Upper lobe of left lung (tissue), 4 donors: Measurements from ENCODE around the gene MGME1.

ENCODE experiments used
- CTCF ChIP-seq, 6 experiments: fragments of 450-650 bp in 4 of 6; fragments of 200-600 bp in 2 of 6; sonication (generic) in 2 of 6; IDR thresholded peaks; one replicate each; pipeline ENCODE4 v1.5.1; 2016 to 2019; ENCODE audit warnings: antibody characterized with exemption in 6 of 6
- POLR2A ChIP-seq, 4 donors: fragments of 450-650 bp; IDR thresholded peaks; one replicate each; pipeline ENCODE4 v1.5.1; 2016 to 2017; ENCODE audit warnings: antibody characterized with exemption in 4 of 4, mild to moderate bottlenecking in 2 of 4
- POLR2AphosphoS5 ChIP-seq, 2 donors: sonication (generic); formaldehyde crosslinking; IDR thresholded peaks; one replicate each; pipeline ENCODE4 v1.5.1; 2017; ENCODE audit warnings: antibody characterized with exemption in 2 of 2

- TF ChIP-seq CTCF (IDR thresholded peaks at IDR 0.05), result no peak
- peak in 1 of 2 donors; percentile 40 for TF ChIP-seq POLR2AphosphoS5 (IDR thresholded peaks at IDR 0.05)
- TF ChIP-seq POLR2A (IDR thresholded peaks at IDR 0.05), result no peak
Observed at GRCh38 chr20:18005990-18006364, 37.2 kb downstream of the MGME1 start.
